HG03135 (cell line): ENCODE results near the gene AP1M1.
"Not testable (repeated sequence)": the region's sequence is repeated elsewhere in the genome, so short reads cannot be mapped to it uniquely, and the experiment has no call there.

Experiments used
- ATAC-seq: cut with Tn5 transposase; IDR thresholded peaks from one replicate; pipeline ENCODE4 v1.9.1; 2021; ENCODE audit warnings: mild to moderate bottlenecking, moderate library complexity; ENCODE audit not compliant: unreplicated experiment

AP1M1 gene

DNA sequence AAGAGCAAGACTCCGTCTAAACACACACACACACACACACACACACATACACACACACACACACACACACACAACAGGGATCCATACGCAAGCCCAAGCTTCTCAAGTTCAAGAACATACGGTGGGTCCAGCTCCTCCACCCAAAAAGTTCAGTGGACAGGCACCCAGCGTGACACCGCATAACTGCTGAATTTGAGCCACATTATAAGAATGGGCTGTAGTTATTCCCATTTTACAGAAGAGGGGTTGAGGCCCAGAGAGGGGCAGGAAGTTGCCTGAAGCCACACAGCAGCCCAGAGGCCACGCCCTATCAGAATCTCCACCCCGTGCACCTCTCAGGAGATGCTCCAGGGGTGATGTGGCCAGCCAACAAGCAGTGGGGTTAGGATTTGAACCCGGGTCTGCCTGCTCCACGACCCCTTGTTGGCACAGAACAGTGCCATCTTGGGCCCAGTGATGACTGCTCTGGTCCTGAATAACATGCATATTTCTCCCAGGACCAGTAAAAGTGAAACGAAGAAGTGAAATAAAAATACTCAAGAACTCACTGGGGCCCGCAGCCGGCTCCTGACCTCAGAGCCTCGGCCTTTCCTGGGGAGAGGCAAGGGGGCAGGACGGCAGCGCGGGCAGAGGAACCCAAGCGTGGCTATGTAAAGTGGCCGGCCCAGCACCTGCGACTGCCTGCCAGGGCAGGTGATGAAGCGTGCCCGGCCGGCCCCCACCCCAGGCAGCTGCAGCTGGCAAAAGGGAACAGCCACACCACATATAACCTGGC, 61.9 kb downstream of the AP1M1 start:
- peak; percentile 71 for ATAC-seq

DNA sequence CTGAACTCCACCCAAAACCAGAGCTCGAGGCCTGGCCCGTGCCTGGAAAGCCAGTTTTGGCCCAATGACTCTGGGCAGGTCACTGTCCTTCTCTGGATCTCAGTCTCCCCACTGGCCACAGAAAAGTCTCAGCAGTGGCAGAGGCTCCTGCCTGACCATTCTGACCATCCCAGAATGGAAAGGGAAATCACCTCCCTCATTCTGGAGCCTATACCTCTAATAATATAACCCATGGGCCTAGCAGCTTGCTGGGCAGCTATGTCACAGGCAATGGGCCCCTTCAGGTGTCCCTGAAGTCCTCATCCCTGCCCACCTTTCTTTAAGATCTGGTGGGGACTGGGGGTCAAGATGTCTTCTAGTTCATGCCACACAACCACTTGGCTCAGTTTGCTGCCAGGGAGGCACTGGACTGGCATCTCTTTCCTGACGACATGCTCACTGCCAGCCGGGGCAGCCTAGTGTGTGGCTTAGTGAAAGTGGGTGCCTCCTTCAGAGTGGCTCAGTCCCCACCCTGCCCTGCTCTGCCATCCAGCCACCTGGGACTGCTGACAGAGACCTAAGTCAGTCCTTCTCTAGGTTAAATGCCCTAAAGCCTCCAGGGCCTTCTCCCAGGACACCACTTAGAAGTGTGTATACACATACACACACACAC, 62.6 kb downstream of the AP1M1 start:
- ATAC-seq = no peak

DNA sequence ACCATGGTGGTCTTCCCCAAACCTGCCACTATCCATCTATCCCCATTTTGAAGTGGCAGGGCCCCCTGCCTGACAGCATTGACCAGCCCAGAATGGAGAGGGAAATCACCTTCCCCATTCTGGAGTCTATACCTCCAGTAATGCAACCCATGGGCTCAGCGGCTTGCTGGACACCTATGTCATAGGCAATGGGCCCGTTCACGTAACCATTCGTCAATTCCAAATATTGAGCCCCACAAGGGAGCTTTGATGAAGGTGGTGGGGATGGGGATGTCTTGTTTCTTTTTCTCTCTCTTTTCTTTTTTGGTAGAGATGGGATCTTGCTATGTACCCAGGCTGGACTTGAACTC, 63.1 kb downstream of the AP1M1 start:
- ATAC-seq = no peak

DNA sequence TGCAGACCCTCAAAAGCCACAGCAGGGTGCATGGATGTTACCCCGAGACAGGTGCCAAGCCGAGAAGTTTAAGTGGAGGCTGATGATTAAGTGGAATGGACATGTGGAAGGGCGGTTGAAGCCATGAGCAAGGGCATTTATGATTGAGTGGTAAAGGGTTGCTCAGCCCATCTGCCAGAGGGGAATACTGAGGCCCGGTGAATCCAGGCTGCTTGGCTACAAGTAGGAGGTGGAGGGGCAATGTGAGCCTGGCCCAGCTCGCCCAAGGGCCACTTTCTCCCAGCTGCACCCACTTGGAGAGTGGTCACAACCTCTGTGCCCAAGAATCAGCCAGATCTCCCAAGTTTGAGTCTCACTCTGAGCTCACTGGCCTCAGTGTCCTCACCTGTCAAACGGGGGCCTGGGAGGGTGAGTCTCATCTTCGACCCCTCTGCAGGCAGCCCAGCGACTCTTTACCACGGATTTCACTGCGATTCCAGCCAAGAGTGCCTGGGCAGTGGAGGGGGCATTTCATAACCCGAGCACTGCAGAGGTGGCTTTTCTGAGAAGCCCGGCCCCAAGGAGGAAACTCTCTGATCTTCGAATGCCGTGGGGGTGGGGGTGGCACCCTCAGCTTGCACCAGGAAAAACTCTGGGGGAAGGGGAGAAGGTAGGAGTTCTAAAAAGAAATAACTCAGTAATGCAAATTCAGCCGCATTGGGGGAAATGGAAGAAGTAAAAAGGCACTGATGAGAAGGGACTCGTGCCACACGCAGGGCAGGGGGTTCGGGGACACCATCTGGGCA, 64.1 kb downstream of the AP1M1 start:
- no peak for ATAC-seq

DNA sequence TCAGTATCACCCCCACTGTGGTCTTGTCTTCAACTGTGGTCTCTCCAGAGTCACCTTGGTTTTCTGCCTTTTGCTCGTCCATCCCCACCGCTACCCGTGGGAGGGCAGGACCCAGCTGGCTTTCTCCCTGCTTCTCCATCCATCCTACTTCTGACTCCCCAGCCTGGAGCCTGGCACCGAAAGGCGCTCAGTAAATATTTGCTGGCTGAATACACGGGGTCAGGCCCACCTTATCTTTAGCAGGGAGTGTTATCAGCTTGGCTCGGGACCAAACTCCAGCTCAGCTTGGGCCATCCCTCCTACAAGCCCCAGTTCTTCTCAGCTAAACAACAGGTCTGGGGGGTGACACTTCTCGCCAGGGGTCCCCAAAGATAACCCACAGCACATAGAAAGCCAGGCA, 64.9 kb downstream of the AP1M1 start:
- ATAC-seq = no peak

DNA sequence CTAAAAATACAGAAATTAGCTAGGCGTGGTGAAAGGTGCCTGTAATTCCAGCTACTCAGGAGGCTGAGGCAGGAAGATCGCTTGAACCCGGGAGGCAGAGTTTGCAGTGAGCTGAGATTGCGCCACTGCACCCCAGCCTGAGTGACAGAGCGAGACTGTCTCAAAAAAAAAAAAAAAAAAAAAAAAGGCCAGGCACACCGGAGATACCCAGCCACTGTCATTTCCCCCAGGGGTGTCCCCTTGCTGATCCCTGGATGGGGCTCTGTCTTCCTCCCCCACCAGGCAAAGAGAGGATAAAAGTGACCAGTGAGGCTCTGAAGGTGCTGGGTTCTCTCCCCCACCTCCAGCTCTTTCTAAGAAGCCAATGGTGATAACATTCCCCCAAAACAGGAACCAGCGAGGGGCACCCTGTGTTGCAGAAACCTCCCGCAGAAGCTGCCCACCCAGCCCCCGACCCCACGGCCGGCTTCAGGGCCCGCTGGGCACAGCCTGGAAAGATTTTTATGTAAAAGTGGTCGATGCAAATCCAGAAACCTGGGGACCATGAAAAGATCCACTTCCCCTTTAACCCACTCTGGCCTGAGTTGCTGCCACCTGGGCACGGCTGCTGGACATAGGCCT, 65.5 kb downstream of the AP1M1 start:
- no peak for ATAC-seq

DNA sequence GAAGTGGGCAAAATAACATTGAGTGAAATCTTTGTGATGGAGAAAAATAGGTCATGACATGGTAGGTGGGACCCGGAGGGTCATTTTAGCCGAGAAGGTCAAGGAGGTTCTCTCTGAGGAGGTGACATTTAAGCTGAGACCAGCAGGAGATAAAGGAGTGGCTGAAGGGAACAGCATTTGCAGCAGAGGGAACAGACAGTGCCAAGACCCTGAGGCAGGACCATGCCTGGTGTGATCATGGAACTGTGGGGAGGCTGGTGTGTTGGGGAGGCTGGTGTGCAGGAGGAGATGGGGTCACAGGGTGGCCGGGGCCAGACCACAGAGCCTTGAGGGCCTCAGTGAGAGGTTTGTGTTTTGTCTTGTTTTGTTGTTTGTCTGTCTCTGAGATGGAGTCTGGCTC, 67.5 kb downstream of the AP1M1 start:
- ATAC-seq = no peak

DNA sequence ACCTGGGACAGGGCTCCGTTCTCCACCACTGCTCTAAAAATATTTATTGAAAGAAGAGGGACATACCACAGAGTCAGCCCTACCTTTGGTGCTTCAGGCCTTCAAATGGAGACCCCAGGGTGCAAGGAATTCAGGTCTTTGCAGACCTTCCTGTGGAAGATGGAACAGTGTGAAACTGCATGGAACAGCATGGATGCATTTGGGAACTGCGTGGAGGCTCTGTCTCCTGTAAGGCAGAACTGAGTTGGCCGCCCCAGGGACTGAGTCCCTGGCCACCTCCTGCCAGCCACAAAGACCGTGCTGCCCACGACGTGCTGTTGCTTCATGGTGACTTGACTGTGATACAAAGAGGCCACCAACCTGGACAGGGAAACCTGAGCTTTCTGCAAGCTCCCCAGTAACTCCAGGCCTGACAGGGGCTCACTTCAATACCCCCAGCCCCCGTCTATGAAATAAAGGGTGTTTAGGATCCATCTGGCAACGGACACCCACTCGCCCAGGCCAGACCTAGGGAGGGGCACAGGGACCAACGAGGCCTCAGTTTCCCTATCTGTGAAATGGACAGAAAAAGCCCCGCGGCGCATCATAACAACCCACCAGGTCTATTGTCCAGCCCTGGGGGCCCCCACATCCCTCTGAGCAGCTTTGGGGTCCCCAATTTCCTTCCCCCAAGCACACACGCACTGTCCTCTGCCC, 68.3 kb downstream of the AP1M1 start:
- ATAC-seq = no peak

DNA sequence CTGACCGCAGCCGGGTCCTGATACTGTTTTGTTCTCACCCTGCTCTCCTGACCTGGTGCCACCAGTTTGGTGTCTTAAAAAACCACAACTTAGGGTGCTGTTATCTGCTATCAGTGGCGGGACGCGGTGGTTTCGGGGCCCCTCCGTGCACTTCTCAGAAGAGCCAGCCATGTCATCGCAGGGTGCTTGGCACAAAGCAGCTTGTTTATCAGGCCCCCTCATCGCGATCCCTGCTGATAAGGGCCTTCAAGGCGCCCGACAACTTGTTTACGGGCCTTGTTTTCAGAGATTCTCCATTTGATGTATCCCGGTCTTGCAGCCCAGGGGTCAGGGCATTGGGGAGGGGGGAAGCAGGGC, 68.9 kb downstream of the AP1M1 start:
- no peak for ATAC-seq

DNA sequence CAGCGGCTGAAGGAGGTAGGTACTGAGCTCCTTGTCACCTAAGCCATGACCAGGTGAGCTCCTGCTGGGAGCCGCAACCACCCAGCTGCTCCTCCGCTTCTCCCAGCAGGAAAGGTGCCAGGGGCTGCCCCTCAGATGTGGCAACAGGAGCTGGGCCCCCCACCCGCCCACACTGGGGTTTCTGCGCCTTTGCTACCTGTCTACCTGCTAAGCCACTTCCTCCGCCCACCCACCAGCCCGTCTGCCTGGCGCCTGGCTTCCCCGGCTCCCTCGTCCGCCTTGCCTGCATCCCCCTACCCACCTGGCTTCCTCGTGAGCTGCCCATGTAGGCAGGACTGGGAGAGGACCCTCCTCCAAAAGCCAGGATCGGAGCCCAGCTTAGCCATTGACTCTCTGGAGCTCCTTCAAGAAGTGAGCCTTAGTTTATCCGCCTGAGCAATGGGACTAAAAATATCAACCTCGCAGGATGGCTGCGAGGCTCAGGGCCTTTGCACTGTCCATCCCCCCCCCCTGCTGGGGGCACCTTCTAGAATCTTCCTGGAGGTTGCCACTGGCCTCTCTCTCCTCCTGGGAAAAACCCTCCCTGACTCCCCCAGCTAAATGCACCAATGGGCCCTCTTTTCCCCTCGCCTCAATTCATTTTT, 71.1 kb downstream of the AP1M1 start:
- no peak for ATAC-seq

DNA sequence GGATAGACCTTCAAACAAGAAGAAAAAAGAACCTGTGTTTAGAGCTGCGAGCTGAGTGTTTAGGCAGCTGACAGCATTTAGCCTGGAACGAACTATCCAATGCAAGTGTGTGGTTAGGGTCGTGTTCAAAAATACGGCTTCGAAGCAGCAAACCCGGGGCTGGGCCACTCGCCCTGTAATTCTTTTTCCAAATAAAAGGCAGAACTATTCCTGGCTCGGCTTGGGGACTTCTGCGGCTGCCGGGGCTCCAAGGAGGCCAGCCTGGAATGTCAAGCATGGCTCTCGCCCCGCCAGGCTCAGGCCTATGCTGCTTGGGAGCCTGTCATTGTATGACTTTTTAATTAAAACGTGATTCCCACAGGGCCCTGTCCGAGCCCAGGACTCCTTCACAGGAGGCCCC, 75.2 kb downstream of the AP1M1 start:
- ATAC-seq = no peak

DNA sequence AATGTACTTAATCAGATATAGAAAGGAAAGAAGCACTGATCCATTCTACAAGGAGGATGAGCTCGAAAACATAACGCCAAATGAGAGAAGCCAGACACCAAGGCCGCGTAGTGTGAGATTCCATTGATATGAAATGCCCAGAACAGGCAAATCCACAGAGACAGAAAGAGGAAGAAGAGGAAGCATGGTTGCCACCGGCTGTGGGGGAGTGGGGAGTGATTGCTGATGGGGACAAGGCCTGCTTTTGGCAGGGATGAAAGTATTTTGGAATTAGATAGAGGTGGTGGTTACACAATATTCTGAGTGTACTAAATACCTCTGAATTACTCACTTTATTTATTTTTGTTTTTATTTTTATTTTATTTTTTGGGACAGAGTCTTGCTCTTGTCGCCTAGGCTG, 76.7 kb downstream of the AP1M1 start:
- ATAC-seq = no peak

DNA sequence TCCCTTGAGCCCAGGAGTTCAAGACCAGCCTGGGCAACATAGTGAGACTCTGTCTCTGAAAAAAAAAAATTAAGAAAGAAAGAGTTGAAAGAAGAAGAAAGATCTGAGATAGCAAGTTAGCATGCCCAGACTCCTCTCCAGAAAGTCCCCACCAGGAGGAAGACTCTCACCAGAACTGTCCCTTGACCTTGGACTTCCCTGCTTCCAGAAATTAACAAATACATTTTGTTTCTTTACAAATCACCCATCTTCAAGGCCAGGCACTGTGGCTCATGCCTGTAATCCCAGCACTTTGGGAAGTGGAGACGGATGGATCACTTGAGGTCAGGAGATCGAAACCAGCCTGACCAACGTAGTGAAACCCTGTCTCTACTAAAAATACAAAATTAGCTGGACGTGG, 82.6 kb downstream of the AP1M1 start:
- ATAC-seq = no peak

DNA sequence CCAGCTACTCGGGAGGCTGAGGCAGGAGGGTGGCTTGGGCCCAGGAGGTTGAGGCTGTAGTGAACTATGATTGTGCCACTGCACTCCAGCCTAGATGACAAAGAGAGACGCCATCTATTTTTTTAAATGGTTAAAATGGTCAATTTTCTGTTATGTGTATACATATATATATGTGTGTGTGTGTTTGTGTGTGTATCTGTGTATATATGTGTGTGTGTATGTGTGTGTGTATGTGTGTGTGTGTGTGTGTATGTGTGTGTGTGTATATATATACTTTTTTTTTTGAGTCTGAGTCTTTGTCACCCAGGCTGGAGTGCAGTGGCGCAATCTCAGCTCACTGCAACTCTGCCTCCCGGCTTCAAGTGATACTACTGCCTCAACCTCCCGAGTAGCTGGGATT, 84.0 kb downstream of the AP1M1 start:
- no peak for ATAC-seq

DNA sequence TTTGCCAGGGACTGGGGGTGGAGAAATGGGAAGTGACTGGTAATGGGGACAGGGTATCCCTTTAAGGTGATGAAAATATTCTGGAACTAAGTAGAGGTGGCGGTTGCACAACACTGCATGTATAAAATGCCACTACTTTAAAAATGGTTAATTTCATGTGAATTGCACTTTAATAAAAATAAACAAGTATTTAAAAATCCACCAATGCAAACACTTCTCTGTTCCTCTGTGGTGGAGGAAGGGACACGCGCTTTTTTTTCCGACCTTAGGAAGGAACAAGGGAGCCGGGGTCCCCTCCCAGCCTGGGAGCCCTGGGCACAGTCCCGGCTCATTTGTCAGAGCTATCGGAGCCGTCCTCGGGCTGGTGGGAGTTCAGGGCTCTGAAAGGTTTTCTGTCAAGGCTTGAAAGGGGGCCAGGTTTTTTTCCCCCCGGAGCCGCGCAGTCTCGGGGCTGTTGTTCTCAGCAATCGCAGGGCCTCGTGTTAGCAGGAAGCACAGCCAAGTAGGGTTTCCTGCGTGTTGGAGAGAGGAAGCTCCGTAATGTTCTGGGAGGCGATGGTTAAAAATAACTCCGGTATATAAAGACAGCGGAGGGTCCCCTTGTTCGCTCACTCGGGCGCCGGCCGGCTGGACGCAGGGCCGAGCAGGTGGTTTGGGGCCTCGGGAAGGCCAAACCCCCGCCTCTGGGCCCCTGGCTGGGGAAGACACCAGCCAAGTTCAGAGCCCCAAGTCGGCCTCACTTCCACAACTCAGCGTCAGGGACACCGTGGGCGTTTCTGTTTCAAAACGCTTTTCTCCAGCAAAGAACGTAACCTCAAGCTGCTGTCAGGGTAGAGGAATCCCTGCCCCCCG, 85.7 kb downstream of the AP1M1 start:
- no peak for ATAC-seq

DNA sequence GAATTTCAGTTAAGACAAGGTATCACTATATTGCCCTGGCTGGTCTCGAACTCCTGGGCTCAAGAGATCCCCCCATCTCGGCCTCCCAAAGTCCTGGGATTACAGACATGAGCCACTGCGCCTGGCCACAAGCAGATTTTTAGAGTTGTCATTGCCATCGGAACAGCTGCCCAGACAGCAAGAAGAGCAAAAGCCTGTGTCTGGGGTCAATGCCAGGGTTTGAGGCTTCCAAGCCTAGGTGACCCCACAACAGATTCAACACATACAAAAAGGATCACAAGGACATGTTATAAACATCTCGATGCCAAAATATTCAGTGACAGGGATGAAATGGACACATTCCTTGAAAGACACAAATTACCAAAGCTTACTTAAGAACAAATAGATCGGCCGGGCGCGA, 86.8 kb downstream of the AP1M1 start:
- ATAC-seq = no peak

DNA sequence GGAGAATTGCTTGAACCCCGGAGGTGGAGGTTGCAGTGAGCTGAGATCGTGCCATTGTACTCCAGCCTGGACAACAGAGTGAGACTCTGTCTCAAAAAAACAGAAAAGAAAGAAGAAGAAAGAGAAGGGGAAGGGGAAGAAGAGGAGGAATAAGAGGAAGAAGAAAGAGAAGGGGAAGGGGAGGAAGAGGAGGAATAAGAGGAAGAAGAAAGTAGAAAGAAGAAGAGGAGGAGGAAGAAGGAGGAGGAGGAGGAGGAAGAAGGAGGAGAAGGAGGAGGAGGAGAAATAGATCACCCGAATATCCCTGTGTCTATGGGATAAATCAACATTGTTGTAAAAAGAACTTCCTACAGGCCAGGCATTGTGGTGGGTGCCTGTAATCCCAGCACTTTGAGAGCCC, 87.4 kb downstream of the AP1M1 start:
- not testable (repeated sequence) for ATAC-seq

DNA sequence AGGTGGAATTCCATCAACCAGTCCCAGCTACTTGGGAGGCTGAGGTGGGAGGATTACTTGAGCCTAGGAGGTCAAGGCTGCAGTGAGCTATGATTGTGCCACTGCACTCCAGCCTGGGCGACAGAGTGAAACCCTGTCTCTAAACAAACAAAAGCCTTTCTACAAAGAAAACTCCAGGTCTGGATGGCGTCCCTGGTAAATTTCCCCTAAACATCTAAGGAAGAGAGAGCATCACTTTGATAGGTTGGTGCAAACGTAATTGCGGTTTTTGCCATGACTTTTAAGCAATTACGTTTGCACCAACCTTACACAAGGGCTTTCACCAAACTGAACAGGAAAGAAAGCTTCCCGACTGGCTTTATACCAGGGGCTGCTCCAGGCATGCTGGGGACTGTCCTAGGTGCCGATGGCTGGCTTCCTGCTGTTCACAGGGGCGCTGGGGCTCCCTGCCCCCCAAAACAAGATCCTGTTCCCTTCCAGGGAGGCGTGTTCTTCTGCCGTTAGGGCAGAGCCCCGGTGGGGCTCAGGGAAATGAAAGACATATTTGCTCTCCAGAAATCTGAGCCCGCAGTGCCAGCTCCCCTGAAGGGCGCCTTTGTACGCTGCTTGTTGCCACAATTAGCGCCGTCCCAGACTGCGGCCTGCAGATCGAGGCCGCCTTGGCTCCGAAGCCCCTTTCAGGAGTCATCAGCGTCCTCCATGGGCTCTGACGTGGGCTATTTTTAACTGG, 88.2 kb downstream of the AP1M1 start:
- ATAC-seq = no peak

DNA sequence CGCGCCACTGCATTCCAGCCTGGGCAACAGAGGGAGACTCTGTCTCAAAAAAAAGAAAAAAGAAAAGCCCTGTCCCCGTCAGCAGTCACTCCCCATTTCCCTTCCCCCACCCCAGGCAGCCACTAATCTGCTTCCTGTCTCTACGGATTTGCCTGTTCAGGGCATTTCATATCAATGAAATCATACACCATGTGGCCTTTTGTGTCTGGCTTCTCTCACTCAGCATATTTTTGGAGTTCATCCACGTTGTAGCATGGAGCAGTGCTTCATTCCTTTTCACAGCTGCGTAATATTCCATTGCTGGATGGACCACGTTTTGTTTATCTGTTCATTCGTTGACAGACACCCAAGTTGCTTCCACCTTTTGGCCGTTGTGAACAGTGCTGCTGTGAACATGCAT, 90.8 kb downstream of the AP1M1 start:
- ATAC-seq = no peak
